B cell (primary cell): ENCODE measurements around the gene OST4. TPM values are rescaled to one million over a fixed set of nuclear protein-coding genes. Genes with fewer than 3 reads are reported as not detected.

ENCODE experiments used
- ATAC-seq: fragments of 200-7000 bp; cut with Tn5 transposase; one replicate; pipeline ENCODE4 v1.10.0; 2021; ENCODE audit warnings: low read depth, mild to moderate bottlenecking, moderate number of reproducible peaks, moderate library complexity
- CTCF ChIA-PET: fragments of 350-600 bp; sonication (Branson Sonifier 250); formaldehyde crosslinking; loops from one replicate; lab custom pipeline; 2021; ENCODE audit warnings: antibody characterized with exemption, inconsistent platforms; lab: Charles Lee
- POLR2A ChIA-PET: fragments of 350-600 bp; sonication (Branson Sonifier 250); formaldehyde crosslinking; loops from one replicate; lab custom pipeline; 2021; ENCODE audit warnings: antibody characterized with exemption; lab: Charles Lee
- DNase-seq: peaks from one replicate; pipeline ENCODE4 v3.0.0; 2013
- H2AFZ ChIP-seq: 2 replicates; pipeline ENCODE4 v1.6.1; 2012; ENCODE audit warnings: mild to moderate bottlenecking, low read depth, low read length; ENCODE audit not compliant: insufficient read depth, poor library complexity, severe bottlenecking
- H3K27ac ChIP-seq, 2 donors: 1 replicate in 1 of 2; 2 replicates in 1 of 2; pipeline ENCODE4 v1.5.1; 2012 to 2013; ENCODE audit warnings: low read length in 2 of 2, mild to moderate bottlenecking in 2 of 2, moderate library complexity in 1 of 2
- H3K27me3 ChIP-seq, 4 experiments: fragments of 200-600 bp in 1 of 4; sonication (generic) in 1 of 4; replicated peaks in 1 of 4; 1 replicate in 2 of 4; 2 replicates in 2 of 4; pipeline versions ENCODE4 v1.6.1 to v1.7.0; 2013 to 2016; ENCODE audit warnings: low read length in 3 of 4, mild to moderate bottlenecking in 2 of 4, mixed read lengths in 1 of 4, moderate library complexity in 1 of 4; ENCODE audit not compliant: insufficient read depth in 4 of 4, control insufficient read depth in 3 of 4; ENCODE audit errors: control extremely low read depth in 1 of 4
- H3K36me3 ChIP-seq, 2 experiments: replicated peaks in 1 of 2; 1 replicate in 1 of 2; 2 replicates in 1 of 2; pipeline versions ENCODE4 v1.6.1 to v1.7.1; 2013; ENCODE audit warnings: low read length in 1 of 2; ENCODE audit not compliant: insufficient read depth in 2 of 2, control insufficient read depth in 1 of 2; ENCODE audit errors: control extremely low read depth in 1 of 2, extremely low read depth in 1 of 2
- H3K4me1 ChIP-seq, 2 donors: fragments of 200-600 bp in 1 of 2; sonication (generic) in 1 of 2; 1 replicate in 1 of 2; 2 replicates in 1 of 2; pipeline versions ENCODE4 v1.5.1 to v1.6.1; 2013 to 2017; ENCODE audit warnings: low read length in 2 of 2; ENCODE audit not compliant: control insufficient read depth in 2 of 2, insufficient read depth in 2 of 2
- H3K4me2 ChIP-seq: replicated peaks from 2 replicates; pipeline ENCODE3; 2012; ENCODE audit warnings: mild to moderate bottlenecking, low read depth, low read length; ENCODE audit not compliant: poor library complexity, severe bottlenecking
- H3K4me3 ChIP-seq, 5 experiments: fragments of 200-600 bp in 1 of 5; sonication (generic) in 1 of 5; 1 replicate in 3 of 5; 2 replicates in 2 of 5; pipeline versions ENCODE4 v1.5.1 to v1.7.0; 2011 to 2016; ENCODE audit warnings: low read length in 4 of 5, mild to moderate bottlenecking in 4 of 5, low read depth in 2 of 5, control low read depth in 1 of 5, moderate library complexity in 1 of 5; ENCODE audit not compliant: insufficient read depth in 1 of 5; ENCODE audit errors: control extremely low read depth in 1 of 5, extremely low read depth in 1 of 5
- H3K79me2 ChIP-seq: fragments of 200-600 bp; sonication (generic); one replicate; pipeline ENCODE4 v1.6.0; 2016; ENCODE audit warnings: low read length; ENCODE audit not compliant: control insufficient read depth, insufficient read depth
- H3K9ac ChIP-seq: fragments of 200-600 bp; sonication (generic); 2 replicates; pipeline ENCODE4 v1.6.1; 2017; ENCODE audit warnings: mild to moderate bottlenecking, low read length, moderate library complexity
- H3K9me3 ChIP-seq, 3 donors: one replicate each; pipeline versions ENCODE4 v1.6.1 to v1.7.1; 2013; ENCODE audit warnings: low read length in 2 of 3; ENCODE audit not compliant: control insufficient read depth in 2 of 3, insufficient read depth in 1 of 3; ENCODE audit errors: control extremely low read depth in 1 of 3
- H4K20me1 ChIP-seq: 2 replicates; pipeline ENCODE4 v1.6.0; 2012; ENCODE audit warnings: mild to moderate bottlenecking, low read length; ENCODE audit not compliant: insufficient read depth, control insufficient read depth, poor library complexity, severe bottlenecking
- H3K27ac Mint-ChIP-seq: one replicate; pipeline ENCODE4 v1.8.0; 2021; ENCODE audit warnings: mixed read lengths
- H3K27me3 Mint-ChIP-seq: one replicate; pipeline ENCODE4 v1.8.0; 2021; ENCODE audit warnings: mixed read lengths
- H3K4me1 Mint-ChIP-seq: one replicate; pipeline ENCODE4 v1.8.0; 2021; ENCODE audit warnings: mixed read lengths
- H3K4me3 Mint-ChIP-seq: one replicate; pipeline ENCODE4 v1.8.0; 2021; ENCODE audit warnings: mixed read lengths
- H3K9me3 Mint-ChIP-seq: one replicate; pipeline ENCODE4 v1.8.0; 2022; ENCODE audit warnings: mixed read lengths; ENCODE audit not compliant: insufficient read depth
- EZH2 ChIP-seq: IDR thresholded peaks from 2 replicates; pipeline ENCODE4 v1.6.1; 2012; ENCODE audit warnings: borderline replicate concordance, low read depth, mild to moderate bottlenecking, moderate library complexity, low read length; ENCODE audit not compliant: insufficient read depth, poor library complexity, severe bottlenecking
- WGBS: methylation state at CpG from one replicate; pipeline ENCODE4 v1.1.5; 2013; ENCODE audit warnings: missing lambda C conversion rate; ENCODE audit not compliant: insufficient coverage; 5-methylcytosine and 5-hydroxymethylcytosine counted together
- intact Hi-C: fragments of 100-400 bp; cut with micrococcal nuclease; formaldehyde crosslinking; loops from one replicate; pipeline ENCODE4 v1.10.0; 2022
- polyA plus RNA-seq: library from polyadenylated mRNA; depleted of rRNA; stranded (reverse); fragments of >200 nt; gene quantifications from 2 replicates; pipeline ENCODE4 v1.2.3, GENCODE V29; 2012
- total RNA-seq, 2 donors: library from RNA; stranded (reverse); fragments of 120-200 nt in 1 of 2; gene quantifications; 1 replicate in 1 of 2; 2 replicates in 1 of 2; pipeline versions ENCODE4 v1.2.3 to v1.2.4, GENCODE V29; 2013 to 2022
- TF ChIP-seq, protein P1 (sequence below): fragments of 200-600 bp; IDR thresholded peaks from one replicate; pipeline ENCODE4 v1.8.0; 2022; ENCODE audit warnings: antibody characterized with exemption, mild to moderate bottlenecking

The OST4 gene
- total and polyA plus RNA-seq, 2 donors (not counting 1 experiment from before 2014, with no cell fraction given): 195 to 257 TPM

DNA sequence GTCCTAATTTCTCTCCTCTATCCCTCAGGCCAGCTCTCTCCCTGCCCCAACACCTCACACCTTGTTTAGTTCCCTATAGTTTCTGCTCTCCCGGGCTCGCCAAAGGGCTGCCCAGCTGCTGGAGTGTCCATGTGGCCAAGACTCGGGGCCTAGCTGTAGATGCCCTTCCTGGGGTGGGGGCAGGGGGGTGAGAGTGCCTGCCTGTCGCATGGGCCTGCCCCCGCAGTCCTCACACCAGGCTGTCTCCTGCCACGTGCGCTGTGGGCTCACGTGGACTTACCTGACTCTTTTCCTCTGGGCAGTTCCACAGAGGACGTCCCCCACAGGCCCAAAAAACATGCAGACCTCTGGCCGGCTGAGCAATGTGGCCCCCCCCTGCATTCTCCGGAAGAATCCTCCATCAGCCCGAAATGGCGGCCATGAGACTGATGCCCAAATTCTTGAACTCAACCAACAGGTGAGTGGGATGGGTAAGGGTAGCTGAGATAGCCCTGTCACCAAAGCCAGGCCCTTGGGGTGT, 46.1 kb downstream of the OST4 start:
- POLR2A ChIA-PET: no interaction called here
- no peaks in the 10 kb centered on the region for H3K9me3 Mint-ChIP-seq
- H4K20me1 ChIP-seq: no peaks in the 10 kb centered on the region

DNA sequence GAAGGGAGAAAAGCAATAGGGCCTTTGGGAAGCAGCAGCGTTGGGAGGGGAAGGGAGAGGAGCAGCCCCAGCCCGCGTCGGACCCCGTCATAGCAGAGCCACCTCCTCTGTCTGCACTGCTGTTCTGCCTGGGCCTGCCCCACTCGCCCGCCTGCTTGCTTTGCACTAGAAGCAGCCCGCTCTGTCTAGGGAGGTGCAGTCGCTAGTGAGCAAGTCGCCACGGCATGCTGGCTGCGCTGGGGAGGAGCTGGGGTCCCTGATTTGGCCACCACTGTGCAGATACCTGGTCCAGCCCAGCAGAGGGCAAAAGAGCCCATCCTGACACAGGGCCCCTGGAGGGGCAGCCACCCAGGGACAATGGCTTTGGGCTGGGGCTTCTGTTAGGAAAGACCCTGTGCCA, 46.6 kb downstream of the OST4 start:
- no peak for TF ChIP-seq EZH2
- TF ChIP-seq, protein P1, sequence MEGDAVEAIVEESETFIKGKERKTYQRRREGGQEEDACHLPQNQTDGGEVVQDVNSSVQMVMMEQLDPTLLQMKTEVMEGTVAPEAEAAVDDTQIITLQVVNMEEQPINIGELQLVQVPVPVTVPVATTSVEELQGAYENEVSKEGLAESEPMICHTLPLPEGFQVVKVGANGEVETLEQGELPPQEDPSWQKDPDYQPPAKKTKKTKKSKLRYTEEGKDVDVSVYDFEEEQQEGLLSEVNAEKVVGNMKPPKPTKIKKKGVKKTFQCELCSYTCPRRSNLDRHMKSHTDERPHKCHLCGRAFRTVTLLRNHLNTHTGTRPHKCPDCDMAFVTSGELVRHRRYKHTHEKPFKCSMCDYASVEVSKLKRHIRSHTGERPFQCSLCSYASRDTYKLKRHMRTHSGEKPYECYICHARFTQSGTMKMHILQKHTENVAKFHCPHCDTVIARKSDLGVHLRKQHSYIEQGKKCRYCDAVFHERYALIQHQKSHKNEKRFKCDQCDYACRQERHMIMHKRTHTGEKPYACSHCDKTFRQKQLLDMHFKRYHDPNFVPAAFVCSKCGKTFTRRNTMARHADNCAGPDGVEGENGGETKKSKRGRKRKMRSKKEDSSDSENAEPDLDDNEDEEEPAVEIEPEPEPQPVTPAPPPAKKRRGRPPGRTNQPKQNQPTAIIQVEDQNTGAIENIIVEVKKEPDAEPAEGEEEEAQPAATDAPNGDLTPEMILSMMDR: no peak
- DNase-seq: no peak
- Histone ChIP-seq H3K4me2 (no peak overlapping the region), H3K27me3 (no peaks in the 10 kb centered on the region), H4K20me1 (no peaks in the 10 kb centered on the region), H2AFZ (no peak overlapping the region), H3K4me3 (no peak overlapping the region), H3K4me1 (no peaks in the 10 kb centered on the region), H3K9me3 (no peaks in the 10 kb centered on the region), H3K27ac (no peak overlapping the region), H3K36me3 (peaks cover 0 to 3% of the 10 kb centered on the region in 2 experiments), H3K9ac (no peak overlapping the region), H3K79me2 (peaks cover 7% of the 10 kb centered on the region)
- no peak for ATAC-seq
- CTCF ChIA-PET: interaction anchor here (1.2 to 2.4 kb wide), 3 partner anchors 63 to 255 kb away, joined by 4 to 11 read pairs (median 5); no protein-coding TSS in a partner anchor
- 97% methylated on average over 12 of the region's 12 CpGs for WGBS
- Mint-ChIP-seq H3K4me3 (no peak overlapping the region), H3K9me3 (no peaks in the 10 kb centered on the region), H3K27ac (no peak overlapping the region), H3K4me1 (no peaks in the 10 kb centered on the region), H3K27me3 (no peaks in the 10 kb centered on the region)
- intact Hi-C loops: no loop called here
- POLR2A ChIA-PET: no interaction called here

More for the DNA sequence above, 46.1 kb downstream of the OST4 start:
- Histone ChIP-seq H3K36me3 (peaks cover 0 to 3% of the 10 kb centered on the region in 2 experiments), H3K4me2 (no peak overlapping the region), H3K79me2 (peaks cover 7% of the 10 kb centered on the region), H3K9ac (no peak overlapping the region), H3K27ac (no peak overlapping the region), H3K4me3 (no peak overlapping the region), H2AFZ (no peak overlapping the region), H3K9me3 (no peaks in the 10 kb centered on the region), H3K4me1 (no peaks in the 10 kb centered on the region), H3K27me3 (no peaks in the 10 kb centered on the region)
- no peak overlapping the region for H3K27ac Mint-ChIP-seq
- 97% methylated on average over 8 of the region's 13 CpGs for WGBS
- intact Hi-C loops: no loop called here
- TF ChIP-seq, protein P1: no peak
- no peak for TF ChIP-seq EZH2
- ATAC-seq (no peak), DNase-seq (no peak)
- H3K27me3 Mint-ChIP-seq: no peaks in the 10 kb centered on the region
- H3K4me1 Mint-ChIP-seq: no peaks in the 10 kb centered on the region
- no peak overlapping the region for H3K4me3 Mint-ChIP-seq
- CTCF ChIA-PET: interaction anchor here (1.2 to 2.4 kb wide), 3 partner anchors 64 to 255 kb away, joined by 4 to 11 read pairs (median 5); no protein-coding TSS in a partner anchor
